H9 (cell line): ENCODE measurements around the gene KDM3A. TPM values are rescaled to one million over a fixed set of nuclear protein-coding genes. Genes with fewer than 3 reads are reported as not detected.

ENCODE experiments used
- DNase-seq: peaks from one replicate; pipeline ENCODE4 v3.0.0-alpha.2; 2017
- H2AFZ ChIP-seq: one replicate; pipeline ENCODE4 v1.6.1; 2013; ENCODE audit warnings: mild to moderate bottlenecking, low read length, control low read depth, moderate library complexity
- H2AK5ac ChIP-seq: 2 replicates; pipeline ENCODE4 v1.6.1; 2013; ENCODE audit warnings: low read length, control low read depth, mixed read lengths; ENCODE audit not compliant: insufficient read length
- H2BK120ac ChIP-seq: one replicate; pipeline ENCODE4 v1.6.1; 2013; ENCODE audit warnings: low read depth, mild to moderate bottlenecking, low read length, control low read depth, inconsistent platforms; ENCODE audit not compliant: poor library complexity, severe bottlenecking
- H2BK12ac ChIP-seq: 2 replicates; pipeline ENCODE4 v1.6.1; 2013; ENCODE audit warnings: low read length, control low read depth, mixed read lengths, low read depth; ENCODE audit not compliant: insufficient read length
- H2BK15ac ChIP-seq: 2 replicates; pipeline ENCODE4 v1.6.1; 2013; ENCODE audit warnings: low read depth, low read length, control low read depth
- H2BK20ac ChIP-seq: one replicate; pipeline ENCODE4 v1.6.1; 2013; ENCODE audit warnings: low read depth, mild to moderate bottlenecking, low read length, control low read depth, inconsistent platforms; ENCODE audit not compliant: poor library complexity, severe bottlenecking
- H2BK5ac ChIP-seq: 2 replicates; pipeline ENCODE4 v1.6.1; 2013; ENCODE audit warnings: low read length, control low read depth, mixed read lengths; ENCODE audit not compliant: insufficient read length
- H3K14ac ChIP-seq: 2 replicates; pipeline ENCODE4 v1.6.1; 2013; ENCODE audit warnings: low read length, control low read depth; ENCODE audit not compliant: insufficient read depth
- H3K18ac ChIP-seq: 2 replicates; pipeline ENCODE4 v1.6.1; 2013; ENCODE audit warnings: low read depth, mild to moderate bottlenecking, mixed read lengths, low read length, control low read depth; ENCODE audit not compliant: insufficient read length
- H3K23ac ChIP-seq: 2 replicates; pipeline ENCODE4 v1.6.1; 2013; ENCODE audit warnings: low read length, control low read depth, mixed read lengths, low read depth; ENCODE audit not compliant: insufficient read length
- H3K23me2 ChIP-seq: 2 replicates; pipeline ENCODE4 v1.6.1; 2013; ENCODE audit warnings: low read depth, mild to moderate bottlenecking, mixed read lengths, low read length, control low read depth; ENCODE audit not compliant: insufficient read length, poor library complexity, severe bottlenecking
- H3K27ac ChIP-seq: 2 replicates; pipeline ENCODE4 v1.5.1; 2013; ENCODE audit warnings: low read length, control low read depth, mixed read lengths, low read depth; ENCODE audit not compliant: insufficient read length
- H3K27me3 ChIP-seq: 2 replicates; pipeline ENCODE4 v1.6.1; 2013; ENCODE audit warnings: low read length, control low read depth, inconsistent platforms; ENCODE audit not compliant: insufficient read depth
- H3K4ac ChIP-seq: 2 replicates; pipeline ENCODE4 v1.6.1; 2013; ENCODE audit warnings: low read depth, mild to moderate bottlenecking, control low read depth, inconsistent platforms, low read length, moderate library complexity
- H3K4me1 ChIP-seq: 2 replicates; pipeline ENCODE4 v1.6.1; 2013; ENCODE audit warnings: low read length, control low read depth, inconsistent platforms; ENCODE audit not compliant: insufficient read depth
- H3K4me2 ChIP-seq: 2 replicates; pipeline ENCODE4 v1.6.1; 2013; ENCODE audit warnings: low read length, control low read depth, mixed read lengths; ENCODE audit not compliant: insufficient read length, insufficient read depth
- H3K56ac ChIP-seq: 2 replicates; pipeline ENCODE4 v1.6.1; 2013; ENCODE audit warnings: low read depth, mild to moderate bottlenecking, mixed read lengths, low read length, control low read depth; ENCODE audit not compliant: insufficient read length
- H3K79me1 ChIP-seq: 2 replicates; pipeline ENCODE4 v1.6.1; 2013; ENCODE audit warnings: low read depth, mild to moderate bottlenecking, moderate library complexity, low read length, control low read depth, inconsistent platforms; ENCODE audit not compliant: insufficient read depth, poor library complexity, severe bottlenecking
- H3K79me2 ChIP-seq: 2 replicates; pipeline ENCODE4 v1.6.1; 2013; ENCODE audit warnings: low read length, control low read depth, inconsistent platforms; ENCODE audit not compliant: insufficient read depth
- H3K9ac ChIP-seq: 2 replicates; pipeline ENCODE4 v1.6.1; 2013; ENCODE audit warnings: low read length, control low read depth, mixed read lengths; ENCODE audit not compliant: insufficient read length; ENCODE audit errors: extremely low read depth
- H3K9me3 ChIP-seq: one replicate; pipeline ENCODE4 v1.6.1; 2013; ENCODE audit warnings: low read depth, low read length, inconsistent platforms; ENCODE audit not compliant: control insufficient read depth
- H3T11ph ChIP-seq: one replicate; pipeline ENCODE4 v1.6.1; 2013; ENCODE audit warnings: mild to moderate bottlenecking, low read length, control low read depth, inconsistent platforms
- H4K20me1 ChIP-seq: one replicate; pipeline ENCODE4 v1.6.1; 2013; ENCODE audit not compliant: control insufficient read depth, insufficient read length, insufficient read depth
- H4K5ac ChIP-seq: 2 replicates; pipeline ENCODE4 v1.6.1; 2013; ENCODE audit warnings: low read depth, mild to moderate bottlenecking, mixed read lengths, low read length, control low read depth; ENCODE audit not compliant: insufficient read length
- H4K8ac ChIP-seq: replicated peaks from 2 replicates; pipeline ENCODE4 v1.6.1; 2013; ENCODE audit warnings: low read length, control low read depth, mixed read lengths, low read depth; ENCODE audit not compliant: insufficient read length
- H4K91ac ChIP-seq: 2 replicates; pipeline ENCODE4 v1.6.1; 2013; ENCODE audit warnings: low read depth, mild to moderate bottlenecking, moderate library complexity, mixed read lengths, low read length, control low read depth; ENCODE audit not compliant: insufficient read length
- H3K27ac Mint-ChIP-seq, 3 experiments: 2 replicates in 2 of 3; 3 replicates in 1 of 3; pipeline ENCODE4 v1.8.0; 2020 to 2021; ENCODE audit warnings: mixed read lengths in 3 of 3, mild to moderate bottlenecking in 1 of 3, moderate library complexity in 1 of 3
- H3K27me3 Mint-ChIP-seq: 2 replicates; pipeline ENCODE4 v1.8.0; 2021; ENCODE audit warnings: low read depth, mild to moderate bottlenecking, moderate library complexity, mixed read lengths
- H3K36me3 Mint-ChIP-seq, 3 experiments: 2 replicates in 2 of 3; 3 replicates in 1 of 3; pipeline ENCODE4 v1.8.0; 2020 to 2021; ENCODE audit warnings: low read depth in 3 of 3, mixed read lengths in 3 of 3; ENCODE audit not compliant: insufficient read depth in 1 of 3
- H3K4me1 Mint-ChIP-seq, 2 experiments: 2 replicates each; pipeline ENCODE4 v1.8.0; 2020; ENCODE audit warnings: mixed read lengths in 2 of 2
- H3K4me3 Mint-ChIP-seq, 2 experiments: 2 replicates in 1 of 2; 3 replicates in 1 of 2; pipeline ENCODE4 v1.8.0; 2020 to 2021; ENCODE audit warnings: mild to moderate bottlenecking in 2 of 2, mixed read lengths in 2 of 2, moderate library complexity in 1 of 2
- H3K9me3 Mint-ChIP-seq, 2 experiments: 2 replicates in 1 of 2; 3 replicates in 1 of 2; pipeline ENCODE4 v1.8.0; 2020; ENCODE audit warnings: mild to moderate bottlenecking in 2 of 2, mixed read lengths in 2 of 2, moderate library complexity in 1 of 2
- WGBS: extraction: QIAGEN DNeasy Blood & Tissue Kit; methylation state at CpG from one replicate; pipeline ENCODE4 v1.1.7; 2013; ENCODE audit warnings: missing lambda C conversion rate, low lambda C conversion rate, mixed read lengths; ENCODE audit not compliant: insufficient read length; ENCODE audit errors: extremely low coverage; 5-methylcytosine and 5-hydroxymethylcytosine counted together
- total RNA-seq: library from RNA; stranded (reverse); gene quantifications from 2 replicates; pipeline ENCODE4 v1.2.1, GENCODE V29; 2021
- TF ChIP-seq, protein P1 (sequence below): fragments of 200-600 bp; sonication (generic); conservative IDR thresholded peaks from 3 replicates; pipeline ENCODE4 v1.8.0; 2021; ENCODE audit warnings: antibody characterized with exemption, mild to moderate bottlenecking

The KDM3A gene
- total RNA-seq, 1 experiment from 2014 or later = 28.1 TPM

- TF ChIP-seq, protein P1, sequence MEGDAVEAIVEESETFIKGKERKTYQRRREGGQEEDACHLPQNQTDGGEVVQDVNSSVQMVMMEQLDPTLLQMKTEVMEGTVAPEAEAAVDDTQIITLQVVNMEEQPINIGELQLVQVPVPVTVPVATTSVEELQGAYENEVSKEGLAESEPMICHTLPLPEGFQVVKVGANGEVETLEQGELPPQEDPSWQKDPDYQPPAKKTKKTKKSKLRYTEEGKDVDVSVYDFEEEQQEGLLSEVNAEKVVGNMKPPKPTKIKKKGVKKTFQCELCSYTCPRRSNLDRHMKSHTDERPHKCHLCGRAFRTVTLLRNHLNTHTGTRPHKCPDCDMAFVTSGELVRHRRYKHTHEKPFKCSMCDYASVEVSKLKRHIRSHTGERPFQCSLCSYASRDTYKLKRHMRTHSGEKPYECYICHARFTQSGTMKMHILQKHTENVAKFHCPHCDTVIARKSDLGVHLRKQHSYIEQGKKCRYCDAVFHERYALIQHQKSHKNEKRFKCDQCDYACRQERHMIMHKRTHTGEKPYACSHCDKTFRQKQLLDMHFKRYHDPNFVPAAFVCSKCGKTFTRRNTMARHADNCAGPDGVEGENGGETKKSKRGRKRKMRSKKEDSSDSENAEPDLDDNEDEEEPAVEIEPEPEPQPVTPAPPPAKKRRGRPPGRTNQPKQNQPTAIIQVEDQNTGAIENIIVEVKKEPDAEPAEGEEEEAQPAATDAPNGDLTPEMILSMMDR = no peak
- no peak overlapping the region for H3K23ac ChIP-seq
- Mint-ChIP-seq H3K27me3 (peaks cover 2% of the 10 kb centered on the region; the same call in 1 of the 2 replicates), H3K9me3 (peaks cover 38 to 53% of the 10 kb centered on the region in 2 experiments), H3K4me3 (no peak overlapping the region), H3K4me1 (no peaks in the 10 kb centered on the region; a peak in 1 of 4 replicates), H3K27ac (no peak overlapping the region), H3K36me3 (peaks cover 78 to 99% (median 89%) of the 10 kb centered on the region in 3 experiments)
- H3K4me1 ChIP-seq = no peaks in the 10 kb centered on the region
- no peaks in the 10 kb centered on the region for H3K79me1 ChIP-seq
- no peak overlapping the region for H3K4me2 ChIP-seq
- H3K56ac ChIP-seq = no peak overlapping the region
- H4K91ac ChIP-seq = no peak overlapping the region
- no peak overlapping the region for H2BK12ac ChIP-seq
- H4K20me1 ChIP-seq = no peaks in the 10 kb centered on the region
- H2AFZ ChIP-seq = no peak overlapping the region
- H3K27me3 ChIP-seq = no peaks in the 10 kb centered on the region
- no peak overlapping the region for H4K8ac ChIP-seq
- no peak overlapping the region for H3K4ac ChIP-seq
- H2BK15ac ChIP-seq = no peak overlapping the region
- H3K14ac ChIP-seq = no peak overlapping the region
- no peaks in the 10 kb centered on the region for H3K23me2 ChIP-seq
- no peak overlapping the region for H3K27ac ChIP-seq
- no peak overlapping the region for H2AK5ac ChIP-seq
- no peak overlapping the region for H3K9ac ChIP-seq
- DNase-seq = no peak
- no peak overlapping the region for H2BK20ac ChIP-seq
- no peak overlapping the region for H3T11ph ChIP-seq
- H2BK120ac ChIP-seq = no peak overlapping the region
- H3K9me3 ChIP-seq = peaks cover 17% of the 10 kb centered on the region
- H2BK5ac ChIP-seq = no peak overlapping the region
- H3K79me2 ChIP-seq = no peaks in the 10 kb centered on the region
- H4K5ac ChIP-seq = no peak overlapping the region
- no peak overlapping the region for H3K18ac ChIP-seq
- no CpG with 5 or more reads among the region's 3 CpGs for WGBS
These were observed 57.5 kb downstream of the KDM3A start for GRCh38 chr2:86498468-86499260.
